NCI-H446 treated with DMSO at 0.1 percent for 48 hours (cell line): Measurements from ENCODE around the gene WDR1.
"Not testable (repeated sequence)": the region's sequence is repeated elsewhere in the genome, so short reads cannot be mapped to it uniquely, and the experiment has no call there.

Experiments
- DNase-seq: peaks from one replicate; lab custom pipeline; 2025; lab: John Stamatoyannopoulos, UW

The WDR1 gene

GRCh38 chr4:10131202-10131601 lies 14.6 kb upstream of the WDR1 start:
- no peak for DNase-seq

DNA sequence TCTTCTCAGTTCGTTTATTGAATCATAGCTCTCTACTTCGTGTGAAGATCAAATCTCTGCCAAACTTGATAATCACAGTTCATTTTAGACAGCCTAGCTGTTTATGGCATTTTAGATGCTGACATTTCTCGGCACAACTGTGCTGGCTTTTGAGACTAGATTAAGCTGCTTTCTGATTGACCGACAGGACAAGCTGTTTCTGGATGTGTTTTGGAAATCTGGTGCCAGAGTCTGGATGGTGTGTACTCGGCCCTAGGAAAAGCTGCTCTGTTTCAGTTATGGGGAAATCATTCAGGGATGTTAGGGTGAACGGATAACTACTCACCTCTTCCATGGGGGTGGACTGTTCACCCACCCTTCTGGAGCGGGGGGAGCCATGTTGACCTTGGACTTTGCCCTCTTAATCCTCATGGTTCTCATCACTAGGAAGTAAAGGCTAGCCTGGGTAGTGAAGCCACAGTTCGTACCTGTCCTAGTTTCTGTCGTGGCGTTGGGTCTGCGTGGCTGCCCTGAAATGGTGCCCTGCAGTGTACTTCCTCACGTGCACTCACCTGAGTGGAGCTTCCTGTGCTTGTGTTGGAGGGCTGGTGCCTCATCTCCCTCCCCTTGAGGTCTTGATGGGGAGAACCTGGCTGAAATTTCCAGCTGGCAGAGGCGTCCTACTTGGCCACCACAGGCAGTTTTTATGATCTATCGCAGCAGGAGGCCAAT lies 13.7 kb upstream of the WDR1 start:
- DNase-seq: no peak

DNA sequence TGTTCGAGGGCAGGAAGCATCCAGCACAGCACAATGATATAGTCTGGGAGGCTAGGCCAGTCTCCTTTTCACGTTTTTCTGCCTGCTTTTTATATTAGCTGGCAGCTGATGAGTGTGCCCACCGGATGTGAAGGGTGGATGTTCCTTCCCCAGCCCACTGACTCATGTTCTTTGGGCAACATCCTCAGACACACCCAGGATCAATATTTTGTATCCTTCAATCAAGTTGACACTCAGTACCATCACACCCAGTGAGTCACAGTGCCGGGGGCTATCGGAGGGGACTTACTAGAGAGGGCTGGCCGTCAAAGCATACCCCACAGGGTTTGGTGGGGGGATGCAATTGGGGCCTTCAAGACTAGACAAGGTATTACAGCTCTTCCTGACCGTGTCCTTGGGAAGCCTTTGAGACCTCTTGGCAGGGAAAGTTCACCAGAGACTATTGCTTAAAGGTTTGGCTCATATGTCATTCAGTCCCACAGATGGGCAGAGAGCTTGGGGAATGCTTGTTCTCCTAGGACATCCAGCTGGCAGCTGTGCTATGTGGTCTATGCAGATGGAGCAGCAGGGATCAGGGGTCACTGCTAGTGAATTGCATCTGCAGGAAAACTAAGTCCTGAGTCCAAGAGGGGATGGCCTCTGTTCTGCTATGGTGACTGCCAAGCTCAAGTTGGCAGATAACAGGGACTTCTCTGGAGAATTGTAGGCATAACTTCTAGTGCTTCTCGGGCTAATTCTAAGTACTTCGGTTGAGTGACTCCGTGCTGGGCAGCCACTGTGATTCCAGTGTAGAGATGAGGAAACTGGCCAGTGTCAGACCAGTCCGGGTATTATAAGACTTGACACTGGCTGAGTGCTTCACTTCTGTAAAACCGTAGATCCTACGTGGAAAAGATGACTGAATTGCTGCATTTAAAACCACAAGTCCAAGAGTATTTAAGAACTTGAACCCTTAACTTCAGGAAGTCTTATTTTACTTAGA lies 12.9 kb upstream of the WDR1 start:
- DNase-seq: no peak

DNA sequence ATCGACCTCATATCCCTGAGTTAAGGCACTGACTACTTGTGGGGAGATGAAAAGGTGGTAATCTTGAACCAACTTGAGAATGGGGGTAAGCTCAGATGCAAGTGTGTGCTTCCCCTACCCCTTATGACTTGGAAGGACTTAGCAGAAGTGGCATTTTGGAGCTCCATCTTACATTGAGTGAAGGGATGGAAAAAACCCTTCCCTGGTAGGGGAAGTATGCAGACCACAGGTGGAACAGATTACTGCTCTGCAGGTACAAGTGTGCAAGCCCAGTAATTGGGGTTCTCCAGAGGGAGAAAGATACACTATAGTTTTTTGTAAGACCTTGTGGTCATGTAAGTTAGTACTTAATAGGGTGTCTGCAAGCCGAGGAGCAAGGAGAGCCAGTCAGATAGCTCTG lies 12.2 kb upstream of the WDR1 start:
- DNase-seq: no peak

DNA sequence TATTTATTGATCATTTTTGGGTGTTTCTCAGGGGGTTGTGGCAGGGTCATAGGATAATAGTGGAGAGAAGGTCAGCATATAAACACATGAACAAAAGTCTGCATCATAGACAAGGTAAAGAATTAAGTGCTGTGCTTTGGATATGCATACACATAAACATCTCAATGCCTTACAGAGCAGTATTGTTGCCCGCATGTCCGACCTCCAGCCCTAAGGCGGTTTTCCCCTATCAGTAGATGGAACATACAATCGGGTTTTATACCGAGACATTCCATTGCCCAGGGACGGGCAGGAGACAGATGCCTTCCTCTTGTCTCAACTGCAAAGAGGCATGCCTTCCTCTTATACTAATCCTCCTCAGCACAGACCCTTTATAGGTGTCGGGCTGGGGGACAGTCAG lies 10.9 kb upstream of the WDR1 start:
- not testable (repeated sequence) for DNase-seq

GRCh38 chr4:10124167-10124930 lies 7.8 kb upstream of the WDR1 start:
- DNase-seq: no peak

DNA sequence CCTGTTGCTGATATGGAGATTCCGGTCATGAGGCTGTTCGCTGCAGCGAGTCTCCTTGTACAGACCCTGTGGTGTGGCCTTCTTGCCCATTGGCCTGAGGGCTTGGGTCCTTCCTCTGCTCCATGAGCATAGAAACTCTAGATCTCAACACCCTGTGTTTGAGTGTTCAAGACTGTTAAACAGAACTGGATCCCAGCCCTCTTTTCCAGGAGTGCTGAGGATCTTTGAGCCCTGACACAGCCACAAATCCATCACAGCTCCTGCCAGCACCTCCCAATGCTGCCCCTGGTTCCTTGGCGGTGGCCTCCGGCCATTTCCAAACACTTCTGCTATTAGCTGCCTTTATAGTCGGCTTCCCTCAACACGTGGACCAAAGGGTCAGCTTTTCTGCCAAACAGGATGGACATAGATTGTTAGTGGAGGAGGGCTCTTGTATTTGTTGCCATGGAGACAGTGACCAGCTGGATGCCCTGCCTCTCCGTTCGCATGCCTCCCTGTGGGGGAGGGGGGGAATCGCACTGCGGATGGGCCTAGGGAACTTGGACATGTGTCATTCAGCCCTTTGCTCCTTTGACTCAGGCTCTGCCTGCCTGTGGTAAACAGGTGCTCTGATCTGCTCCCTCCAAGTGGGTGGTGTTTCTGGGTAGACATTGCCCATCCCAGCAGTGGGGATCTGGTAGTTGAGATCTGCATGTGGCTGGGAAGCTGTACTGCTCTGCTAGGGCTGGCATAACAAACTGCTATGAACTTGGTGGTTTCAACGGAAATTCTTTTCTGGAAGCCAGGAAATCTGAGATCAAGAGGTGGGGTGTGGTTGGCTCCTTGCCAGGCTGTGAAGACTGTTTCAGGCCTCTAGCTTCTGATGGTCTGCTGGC lies 6.9 kb upstream of the WDR1 start:
- DNase-seq: no peak

- DNase-seq: no peak
Observed at GRCh38 chr4:10122236-10122932, 5.8 kb upstream of the WDR1 start.

GRCh38 chr4:10121568-10122208 lies 5.1 kb upstream of the WDR1 start:
- no peak for DNase-seq

DNA sequence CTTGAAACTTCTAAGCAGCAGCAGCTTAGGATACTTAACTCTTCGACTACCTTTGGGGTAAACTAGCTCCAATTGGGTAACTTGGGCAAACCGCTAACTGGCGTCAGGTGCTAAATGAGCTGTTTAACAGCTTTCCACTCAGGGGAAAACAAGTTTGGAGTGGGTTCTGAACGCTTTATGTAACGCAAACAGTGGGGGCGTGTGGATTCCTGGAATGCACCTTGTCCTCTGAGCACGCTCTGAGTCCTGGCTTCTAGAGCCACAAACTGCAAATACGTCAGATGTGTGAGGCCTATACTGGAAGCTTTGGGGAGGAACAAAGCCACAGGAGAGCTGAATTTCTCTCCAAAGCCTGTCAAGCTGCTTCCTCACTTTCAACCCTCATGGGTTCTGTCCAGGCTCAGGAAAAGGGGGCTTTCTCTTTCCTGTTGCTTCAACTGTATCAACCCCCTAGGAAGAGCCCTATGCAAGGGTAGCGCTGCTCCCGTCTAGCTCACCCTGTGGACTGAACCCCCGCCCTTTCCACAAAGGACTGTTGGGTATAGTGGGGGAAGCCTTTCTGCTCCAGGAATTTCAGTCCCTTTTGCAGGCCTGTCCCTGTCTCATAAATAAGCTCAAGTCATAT lies 4.5 kb upstream of the WDR1 start:
- no peak for DNase-seq

GRCh38 chr4:10119773-10120172 lies 3.2 kb upstream of the WDR1 start:
- no peak for DNase-seq

DNA sequence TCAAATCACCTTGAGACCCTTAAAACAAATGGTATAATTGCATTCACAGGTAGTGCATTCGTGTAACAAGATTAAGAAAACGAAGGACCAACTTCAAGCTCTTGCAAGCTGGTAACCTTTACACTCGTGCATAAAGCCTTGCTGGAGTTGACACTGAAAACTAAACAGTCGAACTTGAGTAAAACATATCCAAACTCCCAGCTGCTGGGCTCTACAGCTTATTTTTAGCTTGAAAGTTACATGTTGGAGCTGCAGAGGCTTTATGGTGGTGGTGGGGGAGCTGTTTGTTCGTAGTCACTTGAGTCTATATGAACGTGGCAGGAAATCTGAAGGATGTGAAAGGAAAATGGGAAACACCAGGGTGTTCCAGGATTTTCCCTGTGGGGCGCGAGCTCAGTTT lies 2.7 kb upstream of the WDR1 start:
- no peak for DNase-seq

GRCh38 chr4:10118048-10119004 lies 1.7 kb upstream of the WDR1 start:
- no peak for DNase-seq

GRCh38 chr4:10117359-10118047 lies 904 bp upstream of the WDR1 start:
- DNase-seq: no peak

GRCh38 chr4:10115797-10116568 lies 616 bp downstream of the WDR1 start:
- no peak for DNase-seq

DNA sequence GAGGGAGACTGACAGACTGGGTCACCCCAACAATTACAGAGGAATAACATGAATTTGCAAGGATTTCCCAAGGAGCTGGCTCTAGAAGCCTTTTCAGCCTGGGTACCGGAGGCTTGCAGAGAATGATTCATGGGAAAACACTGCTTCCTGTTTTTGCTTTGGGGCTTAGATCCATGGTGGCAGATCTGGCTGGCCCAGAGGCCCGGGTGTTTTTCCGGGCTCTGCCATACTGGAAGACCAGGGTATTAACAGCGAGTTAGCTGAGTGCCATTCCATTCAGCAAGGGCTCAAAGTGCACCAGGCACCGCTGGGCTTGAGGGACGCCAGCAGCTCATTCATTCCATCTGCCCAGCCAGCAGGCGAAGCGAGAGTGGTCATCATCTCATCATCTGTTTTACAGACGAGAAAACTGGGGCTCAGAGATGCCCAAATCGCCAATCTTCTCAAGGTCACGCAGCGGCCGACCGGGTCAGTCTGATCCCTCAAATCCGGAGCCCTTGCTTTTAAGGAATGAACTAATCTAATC lies 1.3 kb downstream of the WDR1 start:
- no peak for DNase-seq

GRCh38 chr4:10114607-10115006 lies 2.0 kb downstream of the WDR1 start:
- no peak for DNase-seq
